SK-N-MC (cell line): ENCODE measurements around the gene KDM4B.
"Not testable (repeated sequence)": the region's sequence is repeated elsewhere in the genome, so short reads cannot be mapped to it uniquely, and the experiment has no call there.

Experiments
- DNase-seq: peaks from one replicate; pipeline ENCODE4 v3.0.0-alpha.2; 2011; ENCODE audit warnings: low read depth, low spot score
- H3K27ac ChIP-seq: fragments of 200-600 bp; sonication (generic); 2 replicates; pipeline ENCODE4 v1.5.1; 2016; ENCODE audit warnings: mixed run types
- H3K36me3 ChIP-seq: fragments of 200-600 bp; sonication (generic); 2 replicates; pipeline ENCODE4 v1.6.1; 2017; ENCODE audit warnings: antibody characterized with exemption, low read length, mixed read lengths; ENCODE audit not compliant: insufficient read depth
- H3K4me3 ChIP-seq: fragments of 200-600 bp; sonication (generic); 2 replicates; pipeline ENCODE4 v1.5.1; 2016
- H3K9ac ChIP-seq: fragments of 200-600 bp; sonication (generic); 2 replicates; pipeline ENCODE4 v1.8.0; 2017; ENCODE audit warnings: mixed run types, mixed read lengths; ENCODE audit not compliant: insufficient read length
- H3K9me3 ChIP-seq: fragments of 200-600 bp; sonication (generic); 2 replicates; pipeline ENCODE4 v1.6.1; 2017; ENCODE audit warnings: low read depth, mild to moderate bottlenecking, antibody characterized with exemption, low read length, moderate library complexity, mixed read lengths
- EZH2 ChIP-seq: fragments of 200-600 bp; sonication (generic); IDR thresholded peaks from one replicate; pipeline ENCODE4 v1.6.1; 2017; ENCODE audit warnings: antibody characterized with exemption
- FOXP2 ChIP-seq: optimal IDR thresholded peaks from 2 replicates; pipeline ENCODE3; 2011; ENCODE audit warnings: mild to moderate bottlenecking, moderate library complexity; ENCODE audit not compliant: insufficient read depth; ENCODE audit errors: extremely low read length, control extremely low read depth
- POLR2AphosphoS5 ChIP-seq: IDR thresholded peaks from 2 replicates; pipeline ENCODE4 v1.6.1; 2012; ENCODE audit warnings: mild to moderate bottlenecking, low read depth, low read length, borderline replicate concordance

Gene KDM4B

GRCh38 chr19:5026706-5027273 is 57.9 kb downstream of the KDM4B start:
- TF ChIP-seq FOXP2 (no peak), POLR2AphosphoS5 (no peak), EZH2 (no peak)
- DNase-seq = no peak

GRCh38 chr19:5028229-5028886 is 59.4 kb downstream of the KDM4B start:
- Histone ChIP-seq H3K4me3 (no peak overlapping the region), H3K9ac (no peak overlapping the region), H3K27ac (no peak overlapping the region), H3K36me3 (no peaks in the 10 kb centered on the region), H3K9me3 (no peaks in the 10 kb centered on the region)
- no peak for TF ChIP-seq EZH2
- no peak for TF ChIP-seq FOXP2
- no peak for TF ChIP-seq POLR2AphosphoS5
- no peak for DNase-seq

More at GRCh38 chr19:5026706-5027273, 57.9 kb downstream of the KDM4B start:
- no peak overlapping the region for H3K27ac ChIP-seq
- no peaks in the 10 kb centered on the region for H3K36me3 ChIP-seq
- no peak overlapping the region for H3K4me3 ChIP-seq
- H3K9ac ChIP-seq = no peak overlapping the region
- H3K9me3 ChIP-seq = no peaks in the 10 kb centered on the region

- not testable (repeated sequence) for H3K9ac ChIP-seq, H3K27ac ChIP-seq, H3K9me3 ChIP-seq, H3K36me3 ChIP-seq, DNase-seq, H3K4me3 ChIP-seq
These were observed 60.7 kb downstream of the KDM4B start for GRCh38 chr19:5029596-5029995.

DNA sequence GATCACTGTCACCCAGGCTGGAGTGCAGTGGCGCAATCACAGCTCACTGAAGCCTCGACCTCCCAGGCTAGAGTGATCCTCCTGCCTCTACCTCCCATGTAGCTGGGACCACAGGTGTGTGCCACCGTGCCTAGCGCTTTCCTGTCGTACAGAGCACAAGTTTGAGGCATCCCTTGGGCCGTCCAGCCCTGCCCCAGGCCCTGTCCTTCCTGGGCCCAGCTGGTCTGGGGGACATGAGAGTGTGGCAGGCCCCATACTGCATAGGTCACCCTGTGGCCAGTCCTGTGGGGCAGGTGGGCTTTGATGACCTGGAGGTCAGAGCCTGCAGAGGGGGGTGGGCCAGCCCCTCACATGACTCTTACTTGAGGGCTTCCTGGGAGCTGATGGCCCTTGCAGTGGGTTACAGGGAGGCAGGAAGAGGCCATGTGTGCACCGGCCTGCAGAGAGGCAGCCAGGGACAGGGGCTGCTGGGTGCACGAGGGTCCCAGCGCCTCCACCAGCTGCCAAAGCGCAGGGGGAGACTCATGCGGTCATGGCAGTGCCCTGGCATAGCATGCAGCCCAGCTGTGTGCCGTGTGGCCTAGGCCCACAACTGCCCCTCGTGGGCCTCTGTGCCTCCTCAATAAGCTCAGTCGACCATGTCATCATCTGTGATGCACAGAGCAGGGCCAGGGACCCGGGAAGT is 61.4 kb downstream of the KDM4B start:
- DNase-seq = no peak
- no peaks in the 10 kb centered on the region for H3K36me3 ChIP-seq
- no peaks in the 10 kb centered on the region for H3K9me3 ChIP-seq
- TF ChIP-seq POLR2AphosphoS5 (no peak), EZH2 (no peak), FOXP2 (no peak)
- H3K4me3 ChIP-seq = no peak overlapping the region
- no peak overlapping the region for H3K9ac ChIP-seq
- no peak overlapping the region for H3K27ac ChIP-seq

GRCh38 chr19:5030822-5031221 is 61.9 kb downstream of the KDM4B start:
- H3K4me3 ChIP-seq = no peak overlapping the region
- no peak overlapping the region for H3K27ac ChIP-seq
- TF ChIP-seq POLR2AphosphoS5 = no peak
- no peak for TF ChIP-seq FOXP2
- TF ChIP-seq EZH2 = no peak
- no peak for DNase-seq
- H3K36me3 ChIP-seq = no peaks in the 10 kb centered on the region
- no peak overlapping the region for H3K9ac ChIP-seq
- no peaks in the 10 kb centered on the region for H3K9me3 ChIP-seq

- no peak overlapping the region for H3K9ac ChIP-seq
- no peaks in the 10 kb centered on the region for H3K36me3 ChIP-seq
- TF ChIP-seq POLR2AphosphoS5 (no peak), EZH2 (no peak), FOXP2 (no peak)
- no peak overlapping the region for H3K27ac ChIP-seq
- DNase-seq = no peak
- no peak overlapping the region for H3K4me3 ChIP-seq
- no peaks in the 10 kb centered on the region for H3K9me3 ChIP-seq
These were observed 62.6 kb downstream of the KDM4B start for GRCh38 chr19:5031231-5032100.

- H3K4me3 ChIP-seq = no peak overlapping the region
- no peaks in the 10 kb centered on the region for H3K36me3 ChIP-seq
- TF ChIP-seq EZH2 (no peak), FOXP2 (no peak)
- no peaks in the 10 kb centered on the region for H3K9me3 ChIP-seq
- no peak for DNase-seq
- H3K27ac ChIP-seq = no peak overlapping the region
- no peak overlapping the region for H3K9ac ChIP-seq
These were observed 63.4 kb downstream of the KDM4B start for GRCh38 chr19:5032101-5032967.
